ENCODE data around the gene LEKR1. TPM values are rescaled to one million over a fixed set of nuclear protein-coding genes. Genes with fewer than 3 reads are reported as not detected.

Gene LEKR1
- total and polyA plus RNA-seq, 9 of the 15 experiments (the other 6 are each of a cell fraction or from before 2014, with no cell fraction given): 0.76 to 1.8 (median 1.2) TPM

GRCh38 chr3:156957715-156958114 lies 131.6 kb downstream of the LEKR1 start:
- Histone ChIP-seq H3K36me3 (ENCODE audit: control insufficient read depth, insufficient read depth, low read length) (no peaks in the 10 kb centered on the region), H3K9ac (ENCODE audit: insufficient read depth in 1 of 2, low read depth in 2 of 2, low read length in 2 of 2) (no peak overlapping the region), H3K79me2 (ENCODE audit: control insufficient read depth, insufficient read depth, low read length) (no peaks in the 10 kb centered on the region), H4K20me1 (replicated peaks; ENCODE audit: control insufficient read depth, insufficient read depth, low read length) (no peaks in the 10 kb centered on the region), H3K4me1 (replicated peaks in 1 of 2; ENCODE audit: control insufficient read depth in 2 of 2, insufficient read depth in 2 of 2, low read length in 2 of 2) (no peaks in the 10 kb centered on the region), H3K27me3 (ENCODE audit: control insufficient read depth in 2 of 2, insufficient read depth in 2 of 2, low read length in 2 of 2) (no peaks in the 10 kb centered on the region), H3K9me1 (ENCODE audit: control insufficient read depth, insufficient read depth, low read length) (no peaks in the 10 kb centered on the region), H3K9me3 (replicated peaks; ENCODE audit: control insufficient read depth, insufficient read depth, low read depth, low read length) (no peaks in the 10 kb centered on the region), H2AFZ (ENCODE audit: low read depth, low read length) (no peak overlapping the region), H3K27ac (ENCODE audit: extremely low read depth, low read depth, low read length) (no peak overlapping the region), H3K4me2 (ENCODE audit: insufficient read depth, low read length) (no peak overlapping the region), H3K4me3 (no peak overlapping the region)
- no TSS peak for BruUV-seq (replicated peaks)
- TF ChIP-seq HNRNPL (IDR thresholded peaks at IDR 0.05; ENCODE audit: low read depth, low read length) (no peak), TOE1 (IDR thresholded peaks at IDR 0.05; ENCODE audit: borderline replicate concordance) (no peak), TOE1 (CRISPR knock-in tag; IDR thresholded peaks at IDR 0.05; ENCODE audit: borderline replicate concordance, low read depth) (no peak), PRDM10 (IDR thresholded peaks at IDR 0.05; ENCODE audit: partially characterized antibody) (no peak), ID3 (CRISPR knock-in tag; IDR thresholded peaks at IDR 0.05) (no peak), ID3 (tag; IDR thresholded peaks at IDR 0.05) (no peak), ZKSCAN3 (CRISPR knock-in tag; IDR thresholded peaks at IDR 0.05) (no peak), RUNX1 (IDR thresholded peaks at IDR 0.05; ENCODE audit: low read depth) (no peak)
- ATAC-seq (no peak), DNase-seq (ENCODE audit: extremely low read depth in 1 of 4, low spot score in 3 of 4) (no peak), FAIRE-seq (no peak)
- ChIA-PET CTCF (ENCODE audit: low intra/inter-chr PET ratio) (no interaction called here), POLR2A (interaction anchor here (0.5 kb wide), 1 partner anchor 116 kb away, joined by 3 read pairs; no protein-coding TSS in a partner anchor)
- WGBS (ENCODE audit: insufficient coverage, low coverage, missing lambda C conversion rate): 58% methylated on average over 1 of the region's 1 CpG
- in situ Hi-C loops (cut with MboI) (no loop called here), intact Hi-C loops (cut with micrococcal nuclease) (loop anchor here (10.0 kb wide), 1 partner anchor 177 kb away; no protein-coding TSS in a partner anchor)

Measured in K562 (cell line).